K562 (cell line): ENCODE measurements around the gene SEC14L5. TPM values are rescaled to one million over a fixed set of nuclear protein-coding genes. Genes with fewer than 3 reads are reported as not detected.

ENCODE experiments used
- BACH1 ChIP-seq: fragments of 200-800 bp; sonication (Bioruptor generic); IDR thresholded peaks from 2 replicates; pipeline ENCODE4 v1.6.1; 2016; ENCODE audit warnings: missing genetic modification characterization, missing compliant biosample characterization
- CGGBP1 ChIP-seq: fragments of 250-450 bp; sonication (Bioruptor Pico); IDR thresholded peaks from 2 replicates; pipeline ENCODE4 v1.9.0; 2021; ENCODE audit warnings: mild to moderate bottlenecking
- DIDO1 ChIP-seq: fragments of 450-650 bp; IDR thresholded peaks from 2 replicates; pipeline ENCODE4 v1.6.1; 2016; ENCODE audit warnings: low read depth, missing biosample characterization, missing genetic modification characterization
- DPF2 ChIP-seq: fragments of 450-650 bp; IDR thresholded peaks from 2 replicates; pipeline ENCODE4 v1.6.1; 2016
- EHMT2 ChIP-seq: fragments of 450-650 bp; IDR thresholded peaks from 2 replicates; pipeline ENCODE4 v1.6.1; 2018; ENCODE audit warnings: antibody characterized with exemption
- HNRNPL ChIP-seq: fragments of 200-400 bp; formaldehyde crosslinking; IDR thresholded peaks from 2 replicates; pipeline ENCODE4 v1.6.1; 2017; ENCODE audit warnings: low read depth, mild to moderate bottlenecking, low read length
- JUNB ChIP-seq: fragments of 450-650 bp; formaldehyde crosslinking; conservative IDR thresholded peaks from 2 replicates; pipeline ENCODE4 v1.4.0; 2020; ENCODE audit warnings: mild to moderate bottlenecking
- MAFG ChIP-seq: fragments of 450-650 bp; conservative IDR thresholded peaks from 2 replicates; pipeline ENCODE4 v1.6.1; 2016; ENCODE audit warnings: missing genetic modification characterization, missing compliant biosample characterization
- MAFK ChIP-seq: IDR thresholded peaks from 2 replicates; pipeline ENCODE4 v1.6.1; 2011; ENCODE audit warnings: low read length, improper control_type of control experiment
- PATZ1 ChIP-seq: fragments of 250-450 bp; sonication (Bioruptor Pico); IDR thresholded peaks from 2 replicates; pipeline ENCODE4 v1.5.0; 2020; ENCODE audit warnings: mild to moderate bottlenecking, borderline replicate concordance
- POLR2H ChIP-seq: IDR thresholded peaks from 2 replicates; pipeline ENCODE4 v1.6.1; 2016; ENCODE audit warnings: missing genetic modification characterization, low read depth, mild to moderate bottlenecking, control low read depth, missing compliant biosample characterization, moderate library complexity
- PYGO2 ChIP-seq: fragments of 450-650 bp; IDR thresholded peaks from 2 replicates; pipeline ENCODE4 v1.6.1; 2016; ENCODE audit warnings: mild to moderate bottlenecking, missing genetic modification characterization, moderate library complexity, missing compliant biosample characterization
- RNF2 ChIP-seq: sonication (generic); IDR thresholded peaks from 2 replicates; pipeline ENCODE4 v1.6.1; 2016
- SMARCA4 ChIP-seq: fragments of 450-650 bp; IDR thresholded peaks from 2 replicates; pipeline ENCODE4 v1.6.1; 2016
- SMC3 ChIP-seq: conservative IDR thresholded peaks from 2 replicates; pipeline ENCODE4 v1.6.1; 2011; ENCODE audit warnings: low read depth, low read length, improper control_type of control experiment; ENCODE audit not compliant: insufficient read depth
- SNRNP70 ChIP-seq: fragments of 200-400 bp; formaldehyde crosslinking; optimal IDR thresholded peaks from 2 replicates; pipeline ENCODE3; 2017; ENCODE audit warnings: low read depth, low read length
- SOX6 ChIP-seq: fragments of 450-650 bp; IDR thresholded peaks from 2 replicates; pipeline ENCODE4 v1.6.1; 2014; ENCODE audit warnings: mild to moderate bottlenecking
- TBL1XR1 ChIP-seq, 2 experiments: IDR thresholded peaks; 2 replicates each; pipeline ENCODE4 v1.6.1; 2012; ENCODE audit warnings: improper control_type of control experiment in 2 of 2, low read length in 2 of 2, mild to moderate bottlenecking in 1 of 2
- ZHX1 ChIP-seq: fragments of 150-350 bp; conservative IDR thresholded peaks from 2 replicates; pipeline ENCODE4 v1.6.1; 2014; ENCODE audit warnings: low read length
- ZNF175 ChIP-seq: fragments of 200-800 bp; sonication (Bioruptor generic); IDR thresholded peaks from 2 replicates; pipeline ENCODE4 v1.6.1; 2016; ENCODE audit warnings: low read depth, mild to moderate bottlenecking, missing genetic modification characterization, missing compliant biosample characterization
- ZNF197 ChIP-seq: fragments of 200-800 bp; sonication (Bioruptor generic); IDR thresholded peaks from 2 replicates; pipeline ENCODE4 v1.6.1; 2016; ENCODE audit warnings: low read depth, missing genetic modification characterization, missing compliant biosample characterization
- ZNF398 ChIP-seq: fragments of 250-450 bp; sonication (Bioruptor Pico); IDR thresholded peaks from 2 replicates; pipeline ENCODE4 v1.8.0; 2021; ENCODE audit warnings: moderate library complexity, mild to moderate bottlenecking, inconsistent platforms
- ZNF507 ChIP-seq: conservative IDR thresholded peaks from 2 replicates; pipeline ENCODE4 v1.6.1; 2017; ENCODE audit warnings: missing genetic modification characterization, missing compliant biosample characterization
- polyA plus RNA-seq, 8 experiments: library from polyadenylated mRNA; depleted of rRNA in 4 of 8; stranded (reverse) in 5 of 8; unstranded in 3 of 8; fragments of >200 nt; fragmentation: Nextera tagmentation in 2 of 8; fragmentation: Illumina TruSeq in 1 of 8; extraction: Ambion mirVana in 2 of 8; extraction: Trizol in 1 of 8; gene quantifications; 2 replicates each; pipeline versions ENCODE4 v1.2.1 to v1.2.3, GENCODE V29; 2011 to 2014; ENCODE audit warnings: inconsistent platforms in 1 of 8, missing spikeins in 1 of 8
- total RNA-seq, 7 experiments: library from RNA; depleted of rRNA in 6 of 7; stranded (reverse); fragments of >200 nt in 6 of 7; fragmentation: Illumina TruSeq in 2 of 7; extraction: Trizol in 2 of 7; gene quantifications; 2 replicates each; pipeline versions ENCODE4 v1.2.1 to v1.2.3, GENCODE V29; 2011 to 2021; ENCODE audit warnings: low replicate concordance in 1 of 7

The SEC14L5 gene
- total and polyA plus RNA-seq, 9 of the 15 experiments (the other 6 are each of a cell fraction or from before 2014, with no cell fraction given), result 0.11 TPM; not detected in 8

GRCh38 chr16:5033256-5034166 lies 75.4 kb downstream of the SEC14L5 start, which contains the start of gene NAGPA (continued):
- TF ChIP-seq HNRNPL, result no peak
- no peak for TF ChIP-seq ZHX1
- no peak for TF ChIP-seq TBL1XR1 (IDR thresholded peaks at IDR 0.05; ENCODE audit: low read length in 2 of 2)
- TF ChIP-seq PYGO2 (tag), result no peak
- TF ChIP-seq ZNF197 (CRISPR knock-in tag), result no peak; the same call in 1 of the 2 replicates
- no peak for TF ChIP-seq POLR2H (tag)
- TF ChIP-seq ZNF507 (tag), result no peak
- TF ChIP-seq JUNB (CRISPR knock-in tag), result no peak
- peak; percentile 84 for TF ChIP-seq RNF2
- no peak for TF ChIP-seq PATZ1 (CRISPR knock-in tag)
- TF ChIP-seq SOX6, result no peak
- TF ChIP-seq CGGBP1 (CRISPR knock-in tag), result no peak
- no peak for TF ChIP-seq ZNF175
- no peak for TF ChIP-seq SMARCA4
- TF ChIP-seq DPF2, result peak; percentile 60; the same call in 1 of the 2 replicates
- TF ChIP-seq BACH1 (tag), result no peak
- TF ChIP-seq DIDO1, result peak; percentile 95
- TF ChIP-seq SMC3, result no peak
- no peak for TF ChIP-seq MAFG (tag)
- no peak for TF ChIP-seq EHMT2
- TF ChIP-seq ZNF398 (CRISPR knock-in tag), result no peak
- TF ChIP-seq SNRNP70, result no peak
- no peak for TF ChIP-seq MAFK
